ENCODE results near the gene FOSB. TPM values are rescaled to one million over a fixed set of nuclear protein-coding genes. Genes with fewer than 3 reads are reported as not detected.

Gene FOSB
- polyA plus RNA-seq, 4 donors = 0.89 to 82.1 (median 10.6) TPM

DNA sequence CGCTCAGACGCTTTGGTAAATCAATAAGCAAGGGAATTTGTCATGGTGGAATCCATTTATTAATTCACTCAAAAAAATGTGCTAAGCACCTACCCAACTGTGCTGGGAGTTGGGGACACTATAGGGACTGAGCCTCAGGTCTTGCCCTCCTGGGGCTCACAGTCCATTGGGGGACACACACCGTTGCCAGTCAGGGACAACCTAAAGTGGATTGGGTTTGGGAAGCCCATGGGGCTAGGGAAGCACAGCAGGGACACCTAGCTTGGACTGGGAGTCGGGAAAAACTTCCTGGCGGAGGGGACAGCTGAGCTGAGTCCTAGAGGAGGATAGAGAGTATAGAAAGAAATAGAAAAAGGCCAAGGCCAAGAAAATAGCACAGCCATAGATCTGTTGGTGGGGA is 8.5 kb downstream of the FOSB start:
- H3K9me3 ChIP-seq (ENCODE audit: control insufficient read depth in 2 of 2, insufficient read depth in 1 of 2, low read depth in 1 of 2, low read length in 1 of 2) = no peaks in the 10 kb centered on the region
- no peaks in the 10 kb centered on the region for H3K36me3 ChIP-seq (ENCODE audit: control insufficient read depth in 3 of 3, insufficient read depth in 2 of 3, low read depth in 1 of 3, low read length in 3 of 3)
- H3K4me3 ChIP-seq (ENCODE audit: low read depth in 1 of 3, low read length in 3 of 3) = no peak overlapping the region
- DNase-seq = no peak
- H3K27me3 ChIP-seq (ENCODE audit: control insufficient read depth in 3 of 3, insufficient read depth in 3 of 3, low read length in 3 of 3) = peaks cover 0 to 57% (median 0%) of the 10 kb centered on the region in 3 donors
- no peak overlapping the region for H3K27ac ChIP-seq (ENCODE audit: low read depth in 1 of 3, low read length in 2 of 3)
- 44 to 52% (median 45%) methylated on average over 5 of the region's 5 CpGs for WGBS, 3 donors
- peaks cover 0 to 14% (median 0%) of the 10 kb centered on the region in 3 donors for H3K4me1 ChIP-seq (ENCODE audit: control insufficient read depth in 3 of 3, insufficient read depth in 2 of 3, low read depth in 1 of 3, low read length in 2 of 3)
- FAIRE-seq = no peak

DNA sequence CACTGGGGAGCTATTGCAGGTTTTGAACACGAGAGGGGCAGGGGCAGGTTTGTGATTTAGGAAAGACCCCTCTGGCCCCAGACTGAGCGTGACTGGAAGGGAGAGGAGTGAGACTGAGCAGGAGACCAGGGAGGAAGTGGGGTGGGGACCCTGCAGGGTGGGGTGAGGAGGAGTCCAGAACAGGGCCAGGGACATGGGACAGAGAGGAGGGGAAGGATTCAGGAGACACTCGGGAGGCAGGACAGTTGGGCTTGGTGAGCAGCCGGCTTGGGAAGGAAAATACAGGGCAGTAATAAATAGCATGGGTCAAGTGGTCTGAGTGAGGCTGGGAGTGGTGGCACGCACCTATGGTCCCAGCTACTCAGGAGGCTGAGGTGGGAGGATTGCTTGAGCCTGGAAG is 9.4 kb downstream of the FOSB start:
- WGBS, 3 donors = 20 to 41% (median 40%) methylated on average over 5 of the region's 5 CpGs
- no peaks in the 10 kb centered on the region for H3K36me3 ChIP-seq (ENCODE audit: control insufficient read depth in 3 of 3, insufficient read depth in 2 of 3, low read depth in 1 of 3, low read length in 3 of 3)
- peaks cover 0 to 48% (median 0%) of the 10 kb centered on the region in 3 donors for H3K27me3 ChIP-seq (ENCODE audit: control insufficient read depth in 3 of 3, insufficient read depth in 3 of 3, low read length in 3 of 3)
- H3K4me1 ChIP-seq (ENCODE audit: control insufficient read depth in 3 of 3, insufficient read depth in 2 of 3, low read depth in 1 of 3, low read length in 2 of 3) = peaks cover 0 to 14% (median 0%) of the 10 kb centered on the region in 3 donors
- no peak overlapping the region for H3K27ac ChIP-seq (ENCODE audit: low read depth in 1 of 3, low read length in 2 of 3)
- DNase-seq (no peak), FAIRE-seq (no peak)
- no peaks in the 10 kb centered on the region for H3K9me3 ChIP-seq (ENCODE audit: control insufficient read depth in 2 of 2, insufficient read depth in 1 of 2, low read depth in 1 of 2, low read length in 1 of 2)
- H3K4me3 ChIP-seq (ENCODE audit: low read depth in 1 of 3, low read length in 3 of 3) = no peak overlapping the region

- Histone ChIP-seq H3K27ac (ENCODE audit: low read depth in 1 of 3, low read length in 2 of 3) (peak overlapping the region; percentile 70 to 94 (median 88)), H3K4me1 (ENCODE audit: control insufficient read depth in 3 of 3, insufficient read depth in 2 of 3, low read depth in 1 of 3, low read length in 2 of 3) (peaks cover 0 to 9% (median 0%) of the 10 kb centered on the region in 3 donors), H3K27me3 (ENCODE audit: control insufficient read depth in 3 of 3, insufficient read depth in 3 of 3, low read length in 3 of 3) (peaks cover 0 to 41% (median 0%) of the 10 kb centered on the region in 3 donors), H3K36me3 (ENCODE audit: control insufficient read depth in 3 of 3, insufficient read depth in 2 of 3, low read depth in 1 of 3, low read length in 3 of 3) (no peaks in the 10 kb centered on the region), H3K4me3 (ENCODE audit: low read depth in 1 of 3, low read length in 3 of 3) (peak overlapping the region in 2 of 3 donors; percentile 23 to 45), H3K9me3 (ENCODE audit: control insufficient read depth in 2 of 2, insufficient read depth in 1 of 2, low read depth in 1 of 2, low read length in 1 of 2) (no peaks in the 10 kb centered on the region)
- WGBS, 3 donors = 3 to 8% (median 4%) methylated on average over 12 of the region's 12 CpGs
- FAIRE-seq = no peak
- no peak for DNase-seq
Measured at GRCh38 chr19:45477713-45478453, 10.1 kb downstream of the FOSB start.

DNA sequence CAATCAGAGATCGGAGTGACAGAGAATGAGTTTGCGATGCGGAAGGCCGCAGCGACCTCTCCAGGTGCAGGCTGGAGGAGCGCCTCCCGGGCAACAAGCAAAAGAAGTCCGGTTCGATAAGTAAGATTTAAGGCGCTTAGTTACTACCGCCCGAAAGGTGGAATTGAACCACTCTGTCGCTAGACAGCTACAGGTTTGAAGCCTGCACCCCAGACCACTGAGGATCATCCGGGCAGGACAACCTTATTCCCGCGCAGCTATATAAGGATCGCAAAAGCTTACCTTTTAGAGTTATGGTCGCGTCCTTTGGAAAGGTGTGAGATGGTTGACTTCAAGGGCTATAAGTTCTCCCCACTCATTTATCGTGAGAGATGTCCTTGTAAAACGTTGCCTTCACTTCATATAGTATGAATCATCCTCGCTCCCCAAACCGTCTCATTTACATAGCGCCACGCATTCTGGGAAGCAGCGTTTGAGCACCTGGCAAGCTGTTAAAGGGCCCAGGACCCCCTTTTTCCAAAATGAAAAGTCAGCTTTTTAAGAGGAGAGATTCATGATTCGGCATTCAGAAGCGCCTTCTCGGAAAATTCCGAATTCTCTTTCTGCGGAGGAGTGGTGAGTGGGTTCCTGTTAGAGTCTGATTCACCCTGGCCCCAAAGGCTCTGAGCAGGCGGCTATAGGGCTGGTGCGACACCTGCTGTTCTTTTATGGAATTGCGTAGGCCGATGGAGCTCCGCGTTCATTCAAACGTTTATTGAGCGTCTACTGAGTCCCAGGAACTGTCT is 10.8 kb downstream of the FOSB start:
- H3K27ac ChIP-seq (ENCODE audit: low read depth in 1 of 3, low read length in 2 of 3) = peak overlapping the region; percentile 70 to 94 (median 88)
- H3K9me3 ChIP-seq (ENCODE audit: control insufficient read depth in 2 of 2, insufficient read depth in 1 of 2, low read depth in 1 of 2, low read length in 1 of 2) = no peaks in the 10 kb centered on the region
- DNase-seq (peak; percentile 93 to 94), FAIRE-seq (no peak)
- peak overlapping the region in 2 of 3 donors; percentile 45 to 50 for H3K4me3 ChIP-seq (ENCODE audit: low read depth in 1 of 3, low read length in 3 of 3)
- peaks cover 0 to 33% (median 0%) of the 10 kb centered on the region in 3 donors for H3K27me3 ChIP-seq (ENCODE audit: control insufficient read depth in 3 of 3, insufficient read depth in 3 of 3, low read length in 3 of 3)
- WGBS, 3 donors = 0% methylated on average over 39 of the region's 39 CpGs
- H3K36me3 ChIP-seq (ENCODE audit: control insufficient read depth in 3 of 3, insufficient read depth in 2 of 3, low read depth in 1 of 3, low read length in 3 of 3) = no peaks in the 10 kb centered on the region
- peaks cover 0 to 7% (median 0%) of the 10 kb centered on the region in 3 donors for H3K4me1 ChIP-seq (ENCODE audit: control insufficient read depth in 3 of 3, insufficient read depth in 2 of 3, low read depth in 1 of 3, low read length in 2 of 3)

DNA sequence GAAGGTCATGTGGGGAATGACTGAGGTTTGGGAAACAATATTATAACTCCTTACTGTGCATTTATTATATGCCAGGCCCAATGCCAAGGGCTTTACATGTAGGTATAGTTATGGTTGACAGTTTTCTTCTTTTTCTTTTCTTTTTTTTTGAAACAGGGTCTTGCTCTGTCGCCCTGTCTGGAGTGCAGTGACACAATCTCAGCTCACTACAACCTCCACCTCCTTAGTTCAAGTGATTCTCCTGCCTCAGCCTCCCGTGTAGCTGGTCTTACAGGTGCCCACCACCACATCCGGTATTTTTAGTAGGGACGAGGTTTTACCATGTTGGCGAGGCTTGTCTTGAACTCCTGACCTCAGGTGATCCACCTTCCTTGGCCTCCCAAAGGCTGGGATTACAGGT is 15.2 kb downstream of the FOSB start:
- FAIRE-seq = no peak
- H3K36me3 ChIP-seq (ENCODE audit: control insufficient read depth in 3 of 3, insufficient read depth in 2 of 3, low read depth in 1 of 3, low read length in 3 of 3) = no peaks in the 10 kb centered on the region
- WGBS, 3 donors = 76 to 88% (median 83%) methylated on average over 5 of the region's 5 CpGs
- no peaks in the 10 kb centered on the region for H3K27me3 ChIP-seq (ENCODE audit: control insufficient read depth in 3 of 3, insufficient read depth in 3 of 3, low read length in 3 of 3)
- H3K4me1 ChIP-seq (ENCODE audit: control insufficient read depth in 3 of 3, insufficient read depth in 2 of 3, low read depth in 1 of 3, low read length in 2 of 3) = peaks cover 0 to 5% (median 0%) of the 10 kb centered on the region in 3 donors
- no peak for DNase-seq
- H3K9me3 ChIP-seq (ENCODE audit: control insufficient read depth in 2 of 2, insufficient read depth in 1 of 2, low read depth in 1 of 2, low read length in 1 of 2) = no peaks in the 10 kb centered on the region
- no peak overlapping the region for H3K27ac ChIP-seq (ENCODE audit: low read depth in 1 of 3, low read length in 2 of 3)
- no peak overlapping the region for H3K4me3 ChIP-seq (ENCODE audit: low read depth in 1 of 3, low read length in 3 of 3)

DNA sequence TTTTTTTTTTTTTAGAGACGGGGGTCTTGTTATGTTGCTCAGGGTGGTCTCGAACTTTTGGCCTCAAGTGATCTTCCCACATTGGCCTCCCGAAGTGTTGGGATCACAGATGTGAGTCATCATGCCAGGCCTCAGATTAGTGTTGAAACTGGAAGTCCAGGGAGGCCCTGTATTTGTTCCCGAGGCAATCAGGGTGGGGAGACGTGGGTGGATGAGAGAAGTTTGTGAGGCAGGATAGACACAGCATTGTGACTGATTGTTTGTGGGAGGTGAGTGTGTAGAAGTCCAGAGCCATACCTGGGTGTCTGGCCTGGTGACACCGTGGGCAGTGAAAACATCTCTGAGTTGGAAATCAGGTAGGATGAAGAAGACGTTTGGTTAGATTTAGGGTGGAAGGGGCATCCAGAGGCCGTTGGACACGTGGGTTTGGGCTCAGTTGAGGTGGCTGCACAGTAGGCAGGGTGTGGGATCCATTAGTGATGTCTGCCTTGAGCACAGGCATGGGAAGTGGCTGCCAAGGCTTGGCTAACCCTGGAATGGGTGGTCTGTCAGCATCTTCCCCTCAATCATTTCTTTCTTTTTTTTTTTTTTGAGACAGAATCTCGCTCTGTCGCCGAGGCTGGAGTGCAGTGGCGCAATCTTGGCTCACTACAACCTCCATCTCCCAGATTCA is 16.6 kb downstream of the FOSB start:
- Histone ChIP-seq H3K9me3 (ENCODE audit: control insufficient read depth in 2 of 2, insufficient read depth in 1 of 2, low read depth in 1 of 2, low read length in 1 of 2) (no peaks in the 10 kb centered on the region), H3K4me3 (ENCODE audit: low read depth in 1 of 3, low read length in 3 of 3) (no peak overlapping the region), H3K27ac (ENCODE audit: low read depth in 1 of 3, low read length in 2 of 3) (no peak overlapping the region), H3K36me3 (ENCODE audit: control insufficient read depth in 3 of 3, insufficient read depth in 2 of 3, low read depth in 1 of 3, low read length in 3 of 3) (peaks cover 0 to 4% (median 0%) of the 10 kb centered on the region in 3 donors), H3K4me1 (ENCODE audit: control insufficient read depth in 3 of 3, insufficient read depth in 2 of 3, low read depth in 1 of 3, low read length in 2 of 3) (peaks cover 0 to 2% (median 0%) of the 10 kb centered on the region in 3 donors), H3K27me3 (ENCODE audit: control insufficient read depth in 3 of 3, insufficient read depth in 3 of 3, low read length in 3 of 3) (no peaks in the 10 kb centered on the region)
- no peak for FAIRE-seq
- WGBS, 3 donors = 52 to 75% (median 65%) methylated on average over 13 of the region's 13 CpGs
- no peak for DNase-seq

GRCh38 chr19:45485305-45486077 is 17.7 kb downstream of the FOSB start:
- H3K9me3 ChIP-seq (ENCODE audit: control insufficient read depth in 2 of 2, insufficient read depth in 1 of 2, low read depth in 1 of 2, low read length in 1 of 2) = no peaks in the 10 kb centered on the region
- WGBS, 3 donors = 0 to 2% (median 1%) methylated on average over 31 to 35 of the region's 35 CpGs
- peaks cover 0 to 2% (median 0%) of the 10 kb centered on the region in 3 donors for H3K4me1 ChIP-seq (ENCODE audit: control insufficient read depth in 3 of 3, insufficient read depth in 2 of 3, low read depth in 1 of 3, low read length in 2 of 3)
- peaks cover 0 to 4% (median 0%) of the 10 kb centered on the region in 3 donors for H3K36me3 ChIP-seq (ENCODE audit: control insufficient read depth in 3 of 3, insufficient read depth in 2 of 3, low read depth in 1 of 3, low read length in 3 of 3)
- H3K27ac ChIP-seq (ENCODE audit: low read depth in 1 of 3, low read length in 2 of 3) = peak overlapping the region in 1 of 3 donors; percentile 73
- H3K27me3 ChIP-seq (ENCODE audit: control insufficient read depth in 3 of 3, insufficient read depth in 3 of 3, low read length in 3 of 3) = no peaks in the 10 kb centered on the region
- peak overlapping the region; percentile 61 to 75 (median 67) for H3K4me3 ChIP-seq (ENCODE audit: low read depth in 1 of 3, low read length in 3 of 3)
- DNase-seq = peak; percentile 95 to 96
- FAIRE-seq = no peak

Measured in small intestine (tissue), 7 donors.